Daoy (cell line): ENCODE data around the gene SPDYC. TPM values are rescaled to one million over a fixed set of nuclear protein-coding genes. Genes with fewer than 3 reads are reported as not detected.
"Not testable (repeated sequence)": the region's sequence is repeated elsewhere in the genome, so short reads cannot be mapped to it uniquely, and the experiment has no call there.

ENCODE experiments used
- DNase-seq: peaks from one replicate; pipeline ENCODE4 v3.0.0-alpha.2; 2015; ENCODE audit warnings: low read depth
- total RNA-seq: library from RNA; depleted of rRNA; stranded (reverse); fragments of >200 nt; shearing (Covaris generic); gene quantifications from 2 replicates; pipeline ENCODE4 v1.2.3, GENCODE V29; 2014

SPDYC gene
- total RNA-seq, 1 experiment from 2014 or later: not detected

- peak; percentile 92 for DNase-seq
Observed at GRCh38 chr11:65134240-65134951, 35.6 kb upstream of the SPDYC start, which contains the start of gene SYVN1. SYVN1 (minus strand) TSS chr11:65134519; CDS start chr11:65133601, 918 bp downstream.

GRCh38 chr11:65134952-65135632 lies 34.9 kb upstream of the SPDYC start:
- peak; percentile 97 for DNase-seq

GRCh38 chr11:65135633-65136145 lies 34.3 kb upstream of the SPDYC start:
- DNase-seq: no peak

GRCh38 chr11:65136515-65137096 lies 33.4 kb upstream of the SPDYC start:
- DNase-seq: no peak

GRCh38 chr11:65141896-65142494 lies 28.0 kb upstream of the SPDYC start:
- DNase-seq: no peak

- no peak for DNase-seq
Observed at GRCh38 chr11:65147352-65148075, 22.5 kb upstream of the SPDYC start.

- DNase-seq: no peak
Observed at GRCh38 chr11:65148657-65149056, 21.4 kb upstream of the SPDYC start.

GRCh38 chr11:65150131-65150508 lies 19.9 kb upstream of the SPDYC start:
- not testable (repeated sequence) for DNase-seq

- DNase-seq: peak; percentile 92
Observed at GRCh38 chr11:65150509-65151299, 19.3 kb upstream of the SPDYC start.

GRCh38 chr11:65151331-65151899 lies 18.6 kb upstream of the SPDYC start:
- no peak for DNase-seq

- no peak for DNase-seq
Observed at GRCh38 chr11:65152122-65152521, 17.9 kb upstream of the SPDYC start.

- no peak for DNase-seq
Observed at GRCh38 chr11:65156256-65156655, 13.8 kb upstream of the SPDYC start.

GRCh38 chr11:65156926-65157325 lies 13.1 kb upstream of the SPDYC start:
- no peak for DNase-seq

GRCh38 chr11:65157336-65157735 lies 12.7 kb upstream of the SPDYC start:
- no peak for DNase-seq

GRCh38 chr11:65159012-65159411 lies 11.0 kb upstream of the SPDYC start:
- no peak for DNase-seq

- no peak for DNase-seq
Observed at GRCh38 chr11:65160643-65161042, 9.4 kb upstream of the SPDYC start.

GRCh38 chr11:65163684-65164083 lies 6.3 kb upstream of the SPDYC start:
- DNase-seq: no peak

GRCh38 chr11:65165410-65166317 lies 4.4 kb upstream of the SPDYC start:
- DNase-seq: no peak

- no peak for DNase-seq
Observed at GRCh38 chr11:65166893-65167292, 3.1 kb upstream of the SPDYC start.
